Liver (tissue), 9 donors: ENCODE measurements around the gene TLE5. TPM values are rescaled to one million over a fixed set of nuclear protein-coding genes. Genes with fewer than 3 reads are reported as not detected.
"Not testable (repeated sequence)": the region's sequence is repeated elsewhere in the genome, so short reads cannot be mapped to it uniquely, and the experiment has no call there.

ENCODE experiments used
- DNase-seq: peaks from one replicate; pipeline ENCODE4 v3.0.0-alpha.2; 2017; ENCODE audit warnings: low spot score
- H3K27ac ChIP-seq, 2 donors: one replicate each; pipeline ENCODE4 v1.7.0; 2013; ENCODE audit warnings: inconsistent platforms in 2 of 2, low read length in 2 of 2, control low read depth in 1 of 2, low read depth in 1 of 2, mild to moderate bottlenecking in 1 of 2
- H3K27me3 ChIP-seq, 4 donors: one replicate each; pipeline versions ENCODE4 v1.6.1 to v1.7.0; 2013; ENCODE audit warnings: low read length in 3 of 4, inconsistent platforms in 1 of 4, mild to moderate bottlenecking in 1 of 4, moderate library complexity in 1 of 4; ENCODE audit not compliant: control insufficient read depth in 4 of 4, insufficient read depth in 4 of 4
- H3K36me3 ChIP-seq, 4 donors: one replicate each; pipeline versions ENCODE4 v1.6.1 to v1.7.0; 2013; ENCODE audit warnings: low read length in 3 of 4, mild to moderate bottlenecking in 3 of 4, low read depth in 1 of 4, moderate library complexity in 1 of 4; ENCODE audit not compliant: control insufficient read depth in 4 of 4, insufficient read depth in 3 of 4
- H3K4me1 ChIP-seq, 4 donors: one replicate each; pipeline versions ENCODE4 v1.6.1 to v1.7.0; 2013; ENCODE audit warnings: low read length in 3 of 4, mild to moderate bottlenecking in 3 of 4, moderate library complexity in 1 of 4; ENCODE audit not compliant: control insufficient read depth in 4 of 4, insufficient read depth in 4 of 4
- H3K4me3 ChIP-seq, 3 donors: one replicate each; pipeline versions ENCODE4 v1.6.1 to v1.7.0; 2013; ENCODE audit warnings: low read length in 3 of 3, control low read depth in 1 of 3, low read depth in 1 of 3, mild to moderate bottlenecking in 1 of 3
- H3K9ac ChIP-seq, 2 donors: one replicate each; pipeline ENCODE4 v1.7.0; 2013; ENCODE audit warnings: low read length in 2 of 2, mild to moderate bottlenecking in 2 of 2, moderate library complexity in 2 of 2, control low read depth in 1 of 2, low read depth in 1 of 2
- H3K9me3 ChIP-seq, 4 donors: one replicate each; pipeline versions ENCODE4 v1.6.1 to v1.7.0; 2013; ENCODE audit warnings: low read length in 3 of 4; ENCODE audit not compliant: control insufficient read depth in 4 of 4
- CTCF ChIP-seq: fragments of 150-350 bp; IDR thresholded peaks from 2 replicates; pipeline ENCODE4 v1.5.1; 2017; ENCODE audit warnings: improper control_type of control experiment, low read depth, low read length; ENCODE audit not compliant: missing input control
- EGR1 ChIP-seq, 2 donors: IDR thresholded peaks; 2 replicates each; pipeline ENCODE4 v1.6.1; 2016 to 2018; ENCODE audit warnings: antibody characterized with exemption in 2 of 2, low read depth in 2 of 2
- FOXA1 ChIP-seq: IDR thresholded peaks from 2 replicates; pipeline ENCODE4 v1.6.1; 2016; ENCODE audit warnings: antibody characterized with exemption
- FOXA2 ChIP-seq: IDR thresholded peaks from 2 replicates; pipeline ENCODE4 v1.6.1; 2016; ENCODE audit warnings: antibody characterized with exemption
- GABPA ChIP-seq, 2 donors: IDR thresholded peaks in 1 of 2; conservative IDR thresholded peaks in 1 of 2; 2 replicates each; pipeline ENCODE4 v1.6.1; 2016; ENCODE audit warnings: antibody characterized with exemption in 2 of 2, mild to moderate bottlenecking in 1 of 2, moderate library complexity in 1 of 2
- HNF4A ChIP-seq, 2 donors: conservative IDR thresholded peaks; 2 replicates each; pipeline ENCODE4 v1.6.1; 2016; ENCODE audit warnings: antibody characterized with exemption in 2 of 2, mild to moderate bottlenecking in 2 of 2
- HNF4G ChIP-seq: IDR thresholded peaks from 2 replicates; pipeline ENCODE4 v1.6.1; 2016; ENCODE audit warnings: antibody characterized with exemption
- JUND ChIP-seq, 2 donors: IDR thresholded peaks; 2 replicates each; pipeline ENCODE4 v1.6.1; 2016; ENCODE audit warnings: antibody characterized with exemption in 2 of 2
- NR2F2 ChIP-seq: IDR thresholded peaks from 2 replicates; pipeline ENCODE4 v1.6.1; 2016; ENCODE audit warnings: antibody characterized with exemption
- RAD21 ChIP-seq, 2 donors: IDR thresholded peaks; 2 replicates each; pipeline ENCODE4 v1.6.1; 2016; ENCODE audit warnings: antibody characterized with exemption in 2 of 2, mild to moderate bottlenecking in 2 of 2
- RXRA ChIP-seq, 2 donors: IDR thresholded peaks; 2 replicates each; pipeline ENCODE4 v1.6.1; 2017 to 2018; ENCODE audit warnings: antibody characterized with exemption in 2 of 2, mild to moderate bottlenecking in 1 of 2
- TAF1 ChIP-seq: conservative IDR thresholded peaks from 2 replicates; pipeline ENCODE4 v1.6.1; 2016; ENCODE audit warnings: antibody characterized with exemption, mild to moderate bottlenecking
- YY1 ChIP-seq: IDR thresholded peaks from 2 replicates; pipeline ENCODE4 v1.6.1; 2016; ENCODE audit warnings: antibody characterized with exemption, mild to moderate bottlenecking
- WGBS: extraction: QIAGEN DNeasy Blood & Tissue Kit; methylation state at CpG from one replicate; pipeline ENCODE4 v1.1.7; 2013; 5-methylcytosine and 5-hydroxymethylcytosine counted together
- polyA plus RNA-seq, 2 donors: library from polyadenylated mRNA; stranded (reverse) in 1 of 2; unstranded in 1 of 2; fragments of 200-250 nt in 1 of 2; fragments of >200 nt in 1 of 2; fragmentation: Nextera tagmentation in 1 of 2; extraction: Ambion mirVana in 1 of 2; gene quantifications; one replicate each; pipeline versions ENCODE4 v1.2.1 to v1.2.3, GENCODE V29; 2013 to 2015
- total RNA-seq, 2 donors: library from RNA; depleted of rRNA; stranded (reverse); fragments of >200 nt; gene quantifications; one replicate each; pipeline ENCODE4 v1.2.3, GENCODE V29; 2014
- TF ChIP-seq, protein P1 (sequence below): IDR thresholded peaks from 2 replicates; pipeline ENCODE4 v1.6.1; 2016; ENCODE audit warnings: antibody characterized with exemption
- TF ChIP-seq, protein P2 (sequence below): IDR thresholded peaks from 2 replicates; pipeline ENCODE4 v1.6.1; 2016; ENCODE audit warnings: antibody characterized with exemption, mild to moderate bottlenecking
- TF ChIP-seq, protein P3 (sequence below): IDR thresholded peaks from 2 replicates; pipeline ENCODE4 v1.6.1; 2016; ENCODE audit warnings: antibody characterized with exemption
- TF ChIP-seq, protein P4 (sequence below): IDR thresholded peaks from 2 replicates; pipeline ENCODE4 v1.6.1; 2016; ENCODE audit warnings: antibody characterized with exemption
- donor health status: healthy.
- donor health status: healthy.
- donor health status: healthy.
- donor health status: healthy.
- donor health status: healthy.

Gene TLE5
- total and polyA plus RNA-seq, 4 donors, result 47.2 to 166 (median 54.9) TPM

- Histone ChIP-seq H3K27ac (no peak overlapping the region), H3K4me1 (peaks cover 9 to 25% (median 18%) of the 10 kb centered on the region in 4 donors), H3K9ac (no peak overlapping the region), H3K9me3 (no peaks in the 10 kb centered on the region), H3K36me3 (peaks cover 2 to 27% (median 13%) of the 10 kb centered on the region in 4 donors), H3K4me3 (no peak overlapping the region), H3K27me3 (no peaks in the 10 kb centered on the region)
- no peak for DNase-seq
- TF ChIP-seq, protein P1, sequence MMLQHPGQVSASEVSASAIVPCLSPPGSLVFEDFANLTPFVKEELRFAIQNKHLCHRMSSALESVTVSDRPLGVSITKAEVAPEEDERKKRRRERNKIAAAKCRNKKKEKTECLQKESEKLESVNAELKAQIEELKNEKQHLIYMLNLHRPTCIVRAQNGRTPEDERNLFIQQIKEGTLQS, result no peak
- TF ChIP-seq, protein P2, sequence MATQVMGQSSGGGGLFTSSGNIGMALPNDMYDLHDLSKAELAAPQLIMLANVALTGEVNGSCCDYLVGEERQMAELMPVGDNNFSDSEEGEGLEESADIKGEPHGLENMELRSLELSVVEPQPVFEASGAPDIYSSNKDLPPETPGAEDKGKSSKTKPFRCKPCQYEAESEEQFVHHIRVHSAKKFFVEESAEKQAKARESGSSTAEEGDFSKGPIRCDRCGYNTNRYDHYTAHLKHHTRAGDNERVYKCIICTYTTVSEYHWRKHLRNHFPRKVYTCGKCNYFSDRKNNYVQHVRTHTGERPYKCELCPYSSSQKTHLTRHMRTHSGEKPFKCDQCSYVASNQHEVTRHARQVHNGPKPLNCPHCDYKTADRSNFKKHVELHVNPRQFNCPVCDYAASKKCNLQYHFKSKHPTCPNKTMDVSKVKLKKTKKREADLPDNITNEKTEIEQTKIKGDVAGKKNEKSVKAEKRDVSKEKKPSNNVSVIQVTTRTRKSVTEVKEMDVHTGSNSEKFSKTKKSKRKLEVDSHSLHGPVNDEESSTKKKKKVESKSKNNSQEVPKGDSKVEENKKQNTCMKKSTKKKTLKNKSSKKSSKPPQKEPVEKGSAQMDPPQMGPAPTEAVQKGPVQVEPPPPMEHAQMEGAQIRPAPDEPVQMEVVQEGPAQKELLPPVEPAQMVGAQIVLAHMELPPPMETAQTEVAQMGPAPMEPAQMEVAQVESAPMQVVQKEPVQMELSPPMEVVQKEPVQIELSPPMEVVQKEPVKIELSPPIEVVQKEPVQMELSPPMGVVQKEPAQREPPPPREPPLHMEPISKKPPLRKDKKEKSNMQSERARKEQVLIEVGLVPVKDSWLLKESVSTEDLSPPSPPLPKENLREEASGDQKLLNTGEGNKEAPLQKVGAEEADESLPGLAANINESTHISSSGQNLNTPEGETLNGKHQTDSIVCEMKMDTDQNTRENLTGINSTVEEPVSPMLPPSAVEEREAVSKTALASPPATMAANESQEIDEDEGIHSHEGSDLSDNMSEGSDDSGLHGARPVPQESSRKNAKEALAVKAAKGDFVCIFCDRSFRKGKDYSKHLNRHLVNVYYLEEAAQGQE, result no peak
- TF ChIP-seq CTCF (no peak), TAF1 (no peak), HNF4G (no peak), JUND (IDR thresholded peaks at IDR 0.05) (no peak), GABPA (IDR thresholded peaks at IDR 0.05 in 1 of 2, conservative IDR thresholded peaks at IDR 0.05 in 1 of 2) (no peak), RAD21 (IDR thresholded peaks at IDR 0.05) (no peak), HNF4A (conservative IDR thresholded peaks at IDR 0.05) (no peak), NR2F2 (no peak), FOXA2 (no peak), EGR1 (IDR thresholded peaks at IDR 0.05; ENCODE audit: low read depth in 2 of 2) (no peak), FOXA1 (no peak), RXRA (IDR thresholded peaks at IDR 0.05) (no peak)
- TF ChIP-seq, protein P3, sequence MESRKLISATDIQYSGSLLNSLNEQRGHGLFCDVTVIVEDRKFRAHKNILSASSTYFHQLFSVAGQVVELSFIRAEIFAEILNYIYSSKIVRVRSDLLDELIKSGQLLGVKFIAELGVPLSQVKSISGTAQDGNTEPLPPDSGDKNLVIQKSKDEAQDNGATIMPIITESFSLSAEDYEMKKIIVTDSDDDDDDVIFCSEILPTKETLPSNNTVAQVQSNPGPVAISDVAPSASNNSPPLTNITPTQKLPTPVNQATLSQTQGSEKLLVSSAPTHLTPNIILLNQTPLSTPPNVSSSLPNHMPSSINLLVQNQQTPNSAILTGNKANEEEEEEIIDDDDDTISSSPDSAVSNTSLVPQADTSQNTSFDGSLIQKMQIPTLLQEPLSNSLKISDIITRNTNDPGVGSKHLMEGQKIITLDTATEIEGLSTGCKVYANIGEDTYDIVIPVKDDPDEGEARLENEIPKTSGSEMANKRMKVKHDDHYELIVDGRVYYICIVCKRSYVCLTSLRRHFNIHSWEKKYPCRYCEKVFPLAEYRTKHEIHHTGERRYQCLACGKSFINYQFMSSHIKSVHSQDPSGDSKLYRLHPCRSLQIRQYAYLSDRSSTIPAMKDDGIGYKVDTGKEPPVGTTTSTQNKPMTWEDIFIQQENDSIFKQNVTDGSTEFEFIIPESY, result no peak
- TF ChIP-seq, protein P4, sequence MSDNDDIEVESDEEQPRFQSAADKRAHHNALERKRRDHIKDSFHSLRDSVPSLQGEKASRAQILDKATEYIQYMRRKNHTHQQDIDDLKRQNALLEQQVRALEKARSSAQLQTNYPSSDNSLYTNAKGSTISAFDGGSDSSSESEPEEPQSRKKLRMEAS, result no peak
- WGBS, result 91% methylated on average over 21 of the region's 21 CpGs
Observed at GRCh38 chr19:3053780-3054179, 8.5 kb downstream of the TLE5 start.

- Histone ChIP-seq H3K9ac (no peak overlapping the region), H3K27me3 (no peaks in the 10 kb centered on the region), H3K4me3 (no peak overlapping the region), H3K9me3 (no peaks in the 10 kb centered on the region), H3K4me1 (peaks cover 9 to 19% (median 15%) of the 10 kb centered on the region in 4 donors), H3K36me3 (peaks cover 0 to 22% (median 10%) of the 10 kb centered on the region in 4 donors), H3K27ac (no peak overlapping the region)
- TF ChIP-seq YY1 (no peak), EGR1 (IDR thresholded peaks at IDR 0.05; ENCODE audit: low read depth in 2 of 2) (no peak), NR2F2 (no peak), RAD21 (IDR thresholded peaks at IDR 0.05) (no peak), HNF4G (no peak), FOXA1 (no peak), JUND (IDR thresholded peaks at IDR 0.05) (no peak), HNF4A (conservative IDR thresholded peaks at IDR 0.05) (no peak)
- TF ChIP-seq, protein P3, result no peak
- TF ChIP-seq, protein P4, result no peak
- no peak for DNase-seq
- 83% methylated on average over 15 of the region's 15 CpGs for WGBS
Observed at GRCh38 chr19:3053218-3053621, 9.1 kb downstream of the TLE5 start.

DNA sequence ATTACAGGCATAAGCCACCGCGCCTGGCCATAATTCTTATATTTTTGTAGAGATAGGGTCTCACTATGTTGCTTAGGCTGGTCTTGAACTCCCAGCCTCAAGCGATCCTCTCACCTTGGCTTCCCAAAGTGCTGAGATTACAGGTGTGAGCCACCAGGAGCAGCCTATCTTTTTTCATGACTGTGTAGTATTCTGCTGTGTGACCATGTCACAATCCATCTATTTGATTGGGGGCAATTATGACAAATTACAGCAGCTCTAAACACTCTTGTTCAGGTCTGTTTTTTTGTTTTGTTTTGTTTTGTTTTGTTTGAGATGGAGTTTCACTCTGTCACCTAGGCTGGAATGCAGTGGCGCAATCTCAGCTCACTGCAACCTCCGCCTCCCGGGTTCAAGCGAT, 12.3 kb downstream of the TLE5 start:
- not testable (repeated sequence) for H3K27me3 ChIP-seq, DNase-seq, H3K4me1 ChIP-seq, H3K9ac ChIP-seq, H3K4me3 ChIP-seq, H3K27ac ChIP-seq, H3K9me3 ChIP-seq
- H3K36me3 ChIP-seq, result peaks cover 0 to 12% (median 6%) of the 10 kb centered on the region in 4 donors
- 92% methylated on average over 7 of the region's 7 CpGs for WGBS
